Measurements from ENCODE around the gene GLRX3. TPM values are rescaled to one million over a fixed set of nuclear protein-coding genes. Genes with fewer than 3 reads are reported as not detected.

GLRX3 gene
- total RNA-seq, 1 experiment from 2014 or later = 191 TPM

DNA sequence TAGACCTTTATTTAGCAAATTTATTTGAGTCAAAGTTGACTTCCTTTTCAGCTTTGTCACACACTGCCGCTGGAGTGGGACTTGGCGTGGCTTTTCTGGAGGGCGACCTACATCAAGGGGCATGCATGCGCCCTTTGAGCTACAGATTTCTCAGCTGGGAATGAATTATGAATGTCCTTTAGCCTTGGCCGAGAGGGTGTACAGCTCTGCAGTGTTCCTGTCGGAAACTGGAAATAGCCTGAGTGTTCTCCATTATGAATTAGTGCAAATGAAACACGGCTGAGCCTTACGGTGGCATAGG lies 79.7 kb downstream of the GLRX3 start:
- Histone ChIP-seq H3K4me3 (ENCODE audit: low read depth, low read length) (no peak overlapping the region), H3K9me3 (no peaks in the 10 kb centered on the region; the same call in none of the 2 replicates), H3K27me3 (replicated peaks; ENCODE audit: control insufficient read depth, insufficient read depth, low read length) (no peaks in the 10 kb centered on the region), H3K36me3 (ENCODE audit: control insufficient read depth, insufficient read depth, low read length) (no peaks in the 10 kb centered on the region), H3K4me1 (no peaks in the 10 kb centered on the region)
- no TSS peak for BruUV-seq (replicated peaks)
- CTCF ChIA-PET = interaction anchor here (0.6 kb wide), 1 partner anchor 327 kb away, joined by 3 read pairs; no protein-coding TSS in a partner anchor
- no peak overlapping the region for H3K4me3 Mint-ChIP-seq (ENCODE audit: unreplicated experiment)
- no peaks in the 10 kb centered on the region for H3K27me3 Mint-ChIP-seq (ENCODE audit: insufficient read depth, unreplicated experiment)
- no peaks in the 10 kb centered on the region for H3K36me3 Mint-ChIP-seq (ENCODE audit: insufficient read depth, unreplicated experiment)
- no peak overlapping the region for H3K27ac Mint-ChIP-seq (ENCODE audit: unreplicated experiment)
- peaks cover 10% of the 10 kb centered on the region for H3K9me3 Mint-ChIP-seq (ENCODE audit: unreplicated experiment)
- TF ChIP-seq CTCF (IDR thresholded peaks at IDR 0.05; ENCODE audit: insufficient read depth in 1 of 2, low read depth in 1 of 2, low read length in 1 of 2, severe bottlenecking in 1 of 2, unreplicated experiment in 1 of 2) = no peak
- POLR2A ChIA-PET = no interaction called here
- no peak for DNase-seq
- intact Hi-C loops (cut with micrococcal nuclease; ENCODE audit: unreplicated experiment) = no loop called here
- no peaks in the 10 kb centered on the region for H3K4me1 Mint-ChIP-seq (ENCODE audit: low read depth, unreplicated experiment)

DNA sequence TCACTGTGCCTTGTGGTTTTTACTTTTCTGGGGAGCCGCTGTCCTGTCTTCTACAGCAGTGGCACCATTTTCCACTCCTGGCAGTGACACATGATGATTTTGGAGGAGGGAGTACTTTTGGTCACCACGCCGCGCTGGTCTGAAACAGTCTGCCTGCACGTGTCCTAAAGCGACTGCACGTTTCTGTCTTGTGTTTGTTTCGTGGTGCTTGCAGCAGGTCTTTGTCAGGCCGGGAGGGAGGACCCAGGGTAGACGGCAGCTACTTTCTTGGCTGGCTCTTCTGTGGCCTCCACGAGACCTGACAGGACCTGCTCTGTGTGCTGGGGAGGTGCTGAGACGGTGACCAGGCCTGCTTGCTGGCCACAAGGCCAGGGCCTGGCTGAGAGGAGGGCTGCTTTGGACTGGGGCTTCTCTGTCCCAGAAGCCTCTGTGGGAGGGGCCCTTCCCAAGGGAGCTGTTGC lies 82.0 kb downstream of the GLRX3 start:
- H3K9me3 Mint-ChIP-seq (ENCODE audit: unreplicated experiment) = peaks cover 10% of the 10 kb centered on the region

DNA sequence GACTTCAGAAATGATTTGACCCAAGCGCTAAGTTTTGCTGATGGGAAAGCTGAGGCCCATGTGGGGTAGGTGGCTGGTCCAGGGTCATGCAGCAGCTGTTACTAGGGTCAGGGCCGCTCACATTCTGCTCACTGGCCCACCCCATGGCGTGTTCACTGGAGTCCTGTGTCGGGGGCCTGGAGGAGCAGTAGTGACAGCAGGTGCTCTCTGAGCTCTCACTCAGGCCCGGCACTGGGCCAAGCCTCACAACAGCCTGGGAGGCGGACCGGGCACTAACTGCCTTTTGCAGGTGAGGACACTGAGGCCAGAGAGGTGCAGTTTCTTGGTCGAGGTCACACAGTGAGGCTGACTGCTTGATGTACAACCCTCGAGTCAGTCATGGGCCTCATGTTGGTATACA lies 82.7 kb downstream of the GLRX3 start:
- no peaks in the 10 kb centered on the region; the same call in none of the 2 replicates for H3K9me3 ChIP-seq
- TF ChIP-seq CTCF (IDR thresholded peaks at IDR 0.05; ENCODE audit: insufficient read depth in 1 of 2, low read depth in 1 of 2, low read length in 1 of 2, severe bottlenecking in 1 of 2, unreplicated experiment in 1 of 2) = no peak
- peaks cover 10% of the 10 kb centered on the region for H3K9me3 Mint-ChIP-seq (ENCODE audit: unreplicated experiment)
- BruUV-seq (replicated peaks) = no TSS peak
- peak in 1 of 2 experiments; percentile 20 for DNase-seq
- no peak overlapping the region for H3K4me3 ChIP-seq (ENCODE audit: low read depth, low read length)
- no peaks in the 10 kb centered on the region for H3K36me3 ChIP-seq (ENCODE audit: control insufficient read depth, insufficient read depth, low read length)
- no peaks in the 10 kb centered on the region for H3K27me3 Mint-ChIP-seq (ENCODE audit: insufficient read depth, unreplicated experiment)
- H3K27ac Mint-ChIP-seq (ENCODE audit: unreplicated experiment) = no peak overlapping the region
- ChIA-PET CTCF (no interaction called here), POLR2A (no interaction called here)
- intact Hi-C loops (cut with micrococcal nuclease; ENCODE audit: unreplicated experiment) = no loop called here
- H3K4me1 Mint-ChIP-seq (ENCODE audit: low read depth, unreplicated experiment) = no peaks in the 10 kb centered on the region
- no peaks in the 10 kb centered on the region for H3K36me3 Mint-ChIP-seq (ENCODE audit: insufficient read depth, unreplicated experiment)
- no peak overlapping the region for H3K4me3 Mint-ChIP-seq (ENCODE audit: unreplicated experiment)
- no peaks in the 10 kb centered on the region for H3K27me3 ChIP-seq (replicated peaks; ENCODE audit: control insufficient read depth, insufficient read depth, low read length)
- H3K4me1 ChIP-seq = no peaks in the 10 kb centered on the region

More for the DNA sequence above, 82.0 kb downstream of the GLRX3 start:
- ChIA-PET CTCF (no interaction called here), POLR2A (no interaction called here)
- H3K4me3 Mint-ChIP-seq (ENCODE audit: unreplicated experiment) = no peak overlapping the region
- no peaks in the 10 kb centered on the region; the same call in none of the 2 replicates for H3K9me3 ChIP-seq
- H3K36me3 ChIP-seq (ENCODE audit: control insufficient read depth, insufficient read depth, low read length) = no peaks in the 10 kb centered on the region
- DNase-seq = peak in 1 of 2 experiments; percentile 24
- BruUV-seq (replicated peaks) = no TSS peak
- no peaks in the 10 kb centered on the region for H3K4me1 Mint-ChIP-seq (ENCODE audit: low read depth, unreplicated experiment)
- TF ChIP-seq CTCF (IDR thresholded peaks at IDR 0.05; ENCODE audit: insufficient read depth in 1 of 2, low read depth in 1 of 2, low read length in 1 of 2, severe bottlenecking in 1 of 2, unreplicated experiment in 1 of 2) = no peak
- no peaks in the 10 kb centered on the region for H3K36me3 Mint-ChIP-seq (ENCODE audit: insufficient read depth, unreplicated experiment)
- H3K4me1 ChIP-seq = no peaks in the 10 kb centered on the region
- no peak overlapping the region for H3K27ac Mint-ChIP-seq (ENCODE audit: unreplicated experiment)
- H3K4me3 ChIP-seq (ENCODE audit: low read depth, low read length) = no peak overlapping the region
- H3K27me3 ChIP-seq (replicated peaks; ENCODE audit: control insufficient read depth, insufficient read depth, low read length) = no peaks in the 10 kb centered on the region
- H3K27me3 Mint-ChIP-seq (ENCODE audit: insufficient read depth, unreplicated experiment) = no peaks in the 10 kb centered on the region
- intact Hi-C loops (cut with micrococcal nuclease; ENCODE audit: unreplicated experiment) = no loop called here
